ENCODE data around the gene EID2B. TPM values are rescaled to one million over a fixed set of nuclear protein-coding genes. Genes with fewer than 3 reads are reported as not detected.

Gene EID2B
- total RNA-seq, 2 experiments from 2014 or later = 3.2 to 3.4 TPM

GRCh38 chr19:39539518-39540332, 7.1 kb upstream of the EID2B start, which contains the start of gene EID2:
TSS of gene EID2 (minus strand) at chr19:39540161. CDS start at chr19:39540079, 82 bp downstream.
- POLR2A ChIA-PET = interaction anchor here (0.6 to 1.8 kb wide), 3 partner anchors 104 to 1724 kb away, joined by 3 to 7 read pairs (median 5); partner anchors contain the start of genes HNRNPUL1, MED29, PAF1 and RPS16
- CTCF ChIA-PET = interaction anchor here (0.7 to 1.5 kb wide), 9 partner anchors 14 to 135 kb away, joined by 3 to 5 read pairs (median 3); partner anchors contain the start of genes PLEKHG2 and RPS16

GRCh38 chr19:39539165-39539517, 6.5 kb upstream of the EID2B start:
- CTCF ChIA-PET = interaction anchor here (0.7 to 1.5 kb wide), 6 partner anchors 15 to 135 kb away, joined by 3 to 5 read pairs (median 3); partner anchors contain the start of gene RPS16
- POLR2A ChIA-PET = interaction anchor here (0.6 to 1.8 kb wide), 3 partner anchors 103 to 1725 kb away, joined by 3 to 7 read pairs (median 5); partner anchors contain the start of genes HNRNPUL1, MED29, PAF1 and RPS16

- ChIA-PET CTCF (interaction anchor here (0.6 to 3.1 kb wide), 10 partner anchors 8 to 100 kb away, joined by 3 to 21 read pairs (median 4); partner anchors contain the start of gene SUPT5H), POLR2A (no interaction called here)
Measured at GRCh38 chr19:39533791-39534190, 1.1 kb upstream of the EID2B start.

- CTCF ChIA-PET = interaction anchor here (0.9 to 3.1 kb wide), 21 partner anchors 10 to 172 kb away, joined by 3 to 21 read pairs (median 4); partner anchors contain the start of genes DLL3 and SUPT5H
- POLR2A ChIA-PET = interaction anchor here (0.5 to 2.0 kb wide), 5 partner anchors 52 to 1625 kb away, joined by 3 to 7 read pairs (median 3); partner anchors contain the start of genes RPS16, TIMM50 and ZFP36
Measured at GRCh38 chr19:39533003-39533512, 406 bp upstream of the EID2B start.

GRCh38 chr19:39531834-39532232, 819 bp downstream of the EID2B start:
- CTCF ChIA-PET = interaction anchor here (0.9 to 3.0 kb wide), 12 partner anchors 13 to 134 kb away, joined by 3 to 16 read pairs (median 4); partner anchors contain the start of genes DLL3 and SUPT5H
- POLR2A ChIA-PET = interaction anchor here (0.9 to 2.0 kb wide), 2 partner anchors 96 to 130 kb away, joined by 3 to 7 read pairs; partner anchors contain the start of gene RPS16

GRCh38 chr19:39525205-39525604, 7.4 kb downstream of the EID2B start:
- ChIA-PET POLR2A (no interaction called here), CTCF (interaction anchor here (0.7 to 1.0 kb wide), 3 partner anchors 9 to 359 kb away, joined by 3 read pairs; no protein-coding TSS in a partner anchor)

GRCh38 chr19:39524495-39524894, 8.2 kb downstream of the EID2B start:
- POLR2A ChIA-PET = no interaction called here
- CTCF ChIA-PET = interaction anchor here (1.0 to 1.6 kb wide), 2 partner anchors 15 to 50 kb away, joined by 3 read pairs; partner anchors contain the start of gene EID2

- ChIA-PET CTCF (no interaction called here), POLR2A (interaction anchor here (0.6 kb wide), 1 partner anchor 81 kb away, joined by 3 read pairs; no protein-coding TSS in a partner anchor)
Measured at GRCh38 chr19:39520541-39521484, 11.8 kb downstream of the EID2B start.

- CTCF ChIA-PET = interaction anchor here (0.6 kb wide), 1 partner anchor 33 kb away, joined by 3 read pairs; no protein-coding TSS in a partner anchor
- POLR2A ChIA-PET = interaction anchor here (0.6 kb wide), 2 partner anchors 395 to 1812 kb away, joined by 4 to 9 read pairs; no protein-coding TSS in a partner anchor
Measured at GRCh38 chr19:39518975-39519374, 13.7 kb downstream of the EID2B start.

GRCh38 chr19:39518458-39518857, 14.2 kb downstream of the EID2B start:
- ChIA-PET POLR2A (interaction anchor here (0.6 kb wide), 2 partner anchors 395 to 1813 kb away, joined by 4 to 9 read pairs; no protein-coding TSS in a partner anchor), CTCF (interaction anchor here (0.6 kb wide), 1 partner anchor 33 kb away, joined by 3 read pairs; no protein-coding TSS in a partner anchor)

- ChIA-PET CTCF (interaction anchor here (0.7 kb wide), 1 partner anchor 235 kb away, joined by 3 read pairs; no protein-coding TSS in a partner anchor), POLR2A (interaction anchor here (0.7 kb wide), 1 partner anchor 92 kb away, joined by 5 read pairs; no protein-coding TSS in a partner anchor)
Measured at GRCh38 chr19:39517432-39517831, 15.2 kb downstream of the EID2B start.

GRCh38 chr19:39516270-39516669, 16.4 kb downstream of the EID2B start:
- POLR2A ChIA-PET = no interaction called here
- CTCF ChIA-PET = interaction anchor here (0.7 kb wide), 1 partner anchor 158 kb away, joined by 3 read pairs; no protein-coding TSS in a partner anchor

- POLR2A ChIA-PET = no interaction called here
- CTCF ChIA-PET = no interaction called here
Measured at GRCh38 chr19:39515551-39516191, 17.0 kb downstream of the EID2B start.

GRCh38 chr19:39514840-39515550, 17.7 kb downstream of the EID2B start, which contains the start of gene SELENOV:
TSS of gene SELENOV (plus strand) at chr19:39515139. CDS start at chr19:39515213, 74 bp downstream.
- CTCF ChIA-PET = interaction anchor here (0.9 to 1.3 kb wide), 3 partner anchors 12 to 369 kb away, joined by 3 to 5 read pairs (median 4); partner anchors contain the start of gene EID2B
- POLR2A ChIA-PET = no interaction called here

GRCh38 chr19:39512988-39513387, 19.7 kb downstream of the EID2B start:
- ChIA-PET POLR2A (interaction anchor here (0.7 kb wide), 1 partner anchor 12 kb away, joined by 9 read pairs; no protein-coding TSS in a partner anchor), CTCF (interaction anchor here (0.7 to 1.0 kb wide), 2 partner anchors 10 to 999 kb away, joined by 3 to 7 read pairs; no protein-coding TSS in a partner anchor)

GRCh38 chr19:39509233-39509632, 23.4 kb downstream of the EID2B start:
- POLR2A ChIA-PET = no interaction called here
- CTCF ChIA-PET = interaction anchor here (0.7 kb wide), 1 partner anchor 1084 kb away, joined by 4 read pairs; no protein-coding TSS in a partner anchor

GRCh38 chr19:39508629-39509028, 24.0 kb downstream of the EID2B start:
- POLR2A ChIA-PET = no interaction called here
- CTCF ChIA-PET = no interaction called here

All from activated CD8-positive, alpha-beta memory T cell treated with anti-CD3 and anti-CD28 coated beads for 36 hours (primary cell).